ENCODE results near the gene CEP164. TPM values are rescaled to one million over a fixed set of nuclear protein-coding genes. Genes with fewer than 3 reads are reported as not detected.

Gene CEP164
- total RNA-seq, 1 donor from 2014 or later, result 5.9 TPM

DNA sequence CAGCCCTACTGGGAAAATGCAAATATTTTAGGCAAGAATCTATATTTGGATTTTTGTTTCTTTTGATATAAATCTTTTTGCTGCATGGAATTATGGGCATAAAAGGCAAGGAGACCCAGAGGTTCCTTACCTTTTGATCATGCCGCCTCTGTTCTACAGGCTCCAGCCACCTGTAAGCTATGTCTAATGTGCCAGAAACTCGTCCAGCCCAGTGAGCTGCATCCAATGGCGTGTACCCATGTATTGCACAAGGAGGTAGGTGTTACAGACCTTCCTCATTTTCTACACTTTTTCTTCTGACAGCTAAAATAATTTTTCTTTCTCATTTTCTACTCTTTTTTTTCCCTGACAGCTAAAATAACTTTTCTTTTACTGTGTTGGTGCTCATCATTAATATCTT is 44.7 kb upstream of the CEP164 start:
- H3K36me3 ChIP-seq, result peaks cover 84% of the 10 kb centered on the region
- intact Hi-C loops (cut with micrococcal nuclease), result no loop called here
- DNase-seq, result no peak

DNA sequence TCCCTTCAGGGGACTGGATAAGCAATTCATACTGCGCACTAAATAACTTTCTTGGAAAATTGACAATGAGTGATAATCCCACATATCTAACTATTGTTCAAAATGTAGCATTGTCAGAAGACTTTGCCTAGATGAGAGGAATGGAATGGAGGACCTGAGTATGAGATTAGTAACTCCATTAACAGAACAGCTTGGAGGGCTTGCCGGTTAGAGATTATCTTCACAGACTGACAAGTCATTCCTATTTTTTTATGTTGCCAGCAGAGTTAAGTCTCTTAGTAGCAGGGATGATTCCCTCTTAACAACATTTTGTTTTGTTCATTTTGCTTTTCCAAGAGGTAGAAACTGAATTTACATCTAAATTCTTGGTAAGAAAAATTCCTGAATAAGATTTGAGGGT is 43.6 kb upstream of the CEP164 start:
- TF ChIP-seq, protein P1, sequence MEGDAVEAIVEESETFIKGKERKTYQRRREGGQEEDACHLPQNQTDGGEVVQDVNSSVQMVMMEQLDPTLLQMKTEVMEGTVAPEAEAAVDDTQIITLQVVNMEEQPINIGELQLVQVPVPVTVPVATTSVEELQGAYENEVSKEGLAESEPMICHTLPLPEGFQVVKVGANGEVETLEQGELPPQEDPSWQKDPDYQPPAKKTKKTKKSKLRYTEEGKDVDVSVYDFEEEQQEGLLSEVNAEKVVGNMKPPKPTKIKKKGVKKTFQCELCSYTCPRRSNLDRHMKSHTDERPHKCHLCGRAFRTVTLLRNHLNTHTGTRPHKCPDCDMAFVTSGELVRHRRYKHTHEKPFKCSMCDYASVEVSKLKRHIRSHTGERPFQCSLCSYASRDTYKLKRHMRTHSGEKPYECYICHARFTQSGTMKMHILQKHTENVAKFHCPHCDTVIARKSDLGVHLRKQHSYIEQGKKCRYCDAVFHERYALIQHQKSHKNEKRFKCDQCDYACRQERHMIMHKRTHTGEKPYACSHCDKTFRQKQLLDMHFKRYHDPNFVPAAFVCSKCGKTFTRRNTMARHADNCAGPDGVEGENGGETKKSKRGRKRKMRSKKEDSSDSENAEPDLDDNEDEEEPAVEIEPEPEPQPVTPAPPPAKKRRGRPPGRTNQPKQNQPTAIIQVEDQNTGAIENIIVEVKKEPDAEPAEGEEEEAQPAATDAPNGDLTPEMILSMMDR (IDR thresholded peaks at IDR 0.05; ENCODE audit: borderline replicate concordance), result no peak
- H3K4me1 ChIP-seq, result no peaks in the 10 kb centered on the region
- intact Hi-C loops (cut with micrococcal nuclease), result no loop called here
- H3K27me3 ChIP-seq (ENCODE audit: low read depth), result no peaks in the 10 kb centered on the region
- no peak overlapping the region for H3K4me3 ChIP-seq
- peaks cover 95% of the 10 kb centered on the region for H3K36me3 ChIP-seq
- no peaks in the 10 kb centered on the region for H3K9me3 ChIP-seq (replicated peaks)
- no peak for DNase-seq
- no peak overlapping the region for H3K27ac ChIP-seq (replicated peaks)

More for the DNA sequence above, 44.7 kb upstream of the CEP164 start:
- no peaks in the 10 kb centered on the region for H3K27me3 ChIP-seq (ENCODE audit: low read depth)
- no peak overlapping the region for H3K27ac ChIP-seq (replicated peaks)
- H3K4me3 ChIP-seq, result no peak overlapping the region
- TF ChIP-seq, protein P1 (IDR thresholded peaks at IDR 0.05; ENCODE audit: borderline replicate concordance), result no peak
- no peaks in the 10 kb centered on the region for H3K9me3 ChIP-seq (replicated peaks)
- H3K4me1 ChIP-seq, result no peaks in the 10 kb centered on the region

DNA sequence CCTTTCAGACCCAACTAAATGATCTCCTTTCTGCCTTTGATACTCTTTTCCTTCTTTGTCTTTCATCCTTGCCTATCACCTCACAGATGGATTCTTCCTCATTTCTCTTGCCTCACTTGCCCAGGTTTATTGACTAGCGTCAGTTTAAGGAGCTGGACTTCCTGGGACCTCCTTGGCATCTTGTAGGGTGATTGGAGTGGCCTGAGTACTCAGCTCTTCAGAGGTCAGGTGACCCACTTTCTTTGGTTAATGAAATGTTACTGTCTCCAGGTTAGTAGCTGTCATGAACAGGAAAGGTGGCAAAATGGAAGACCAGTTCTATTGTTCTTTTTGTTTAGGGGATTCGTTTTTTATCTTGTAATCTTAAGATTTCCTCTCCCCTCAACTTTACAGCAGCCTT is 41.1 kb upstream of the CEP164 start:
- intact Hi-C loops (cut with micrococcal nuclease), result no loop called here
- TF ChIP-seq, protein P1 (IDR thresholded peaks at IDR 0.05; ENCODE audit: borderline replicate concordance), result no peak
- Histone ChIP-seq H3K27me3 (ENCODE audit: low read depth) (no peaks in the 10 kb centered on the region), H3K36me3 (peaks cover 99% of the 10 kb centered on the region), H3K9me3 (replicated peaks) (no peaks in the 10 kb centered on the region), H3K27ac (replicated peaks) (no peak overlapping the region), H3K4me3 (no peak overlapping the region), H3K4me1 (no peaks in the 10 kb centered on the region)
- DNase-seq, result no peak

DNA sequence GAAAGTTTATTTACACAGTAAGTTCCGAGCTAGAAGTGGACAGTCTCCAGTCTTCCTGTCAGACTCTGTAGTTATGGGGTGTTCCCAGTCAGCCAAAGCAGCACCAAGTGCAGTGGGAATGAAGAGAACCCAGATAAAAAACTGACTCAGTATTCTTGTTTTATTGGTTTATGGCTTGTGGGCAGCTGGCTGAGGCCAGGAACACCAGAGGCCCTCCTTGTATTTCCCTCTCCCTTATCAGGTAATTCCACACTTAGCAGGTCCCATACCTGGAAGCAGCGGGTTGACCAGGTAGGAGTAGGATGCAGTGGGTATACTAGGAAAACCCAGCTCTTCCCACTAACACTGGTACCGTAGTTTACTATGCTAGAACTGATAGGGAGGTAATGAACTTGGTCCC is 40.0 kb upstream of the CEP164 start:
- Histone ChIP-seq H3K36me3 (peaks cover 97% of the 10 kb centered on the region), H3K4me1 (no peaks in the 10 kb centered on the region), H3K27me3 (ENCODE audit: low read depth) (no peaks in the 10 kb centered on the region), H3K27ac (replicated peaks) (no peak overlapping the region), H3K9me3 (replicated peaks) (no peaks in the 10 kb centered on the region), H3K4me3 (no peak overlapping the region)
- DNase-seq, result no peak
- intact Hi-C loops (cut with micrococcal nuclease), result no loop called here
- TF ChIP-seq, protein P1 (IDR thresholded peaks at IDR 0.05; ENCODE audit: borderline replicate concordance), result no peak

DNA sequence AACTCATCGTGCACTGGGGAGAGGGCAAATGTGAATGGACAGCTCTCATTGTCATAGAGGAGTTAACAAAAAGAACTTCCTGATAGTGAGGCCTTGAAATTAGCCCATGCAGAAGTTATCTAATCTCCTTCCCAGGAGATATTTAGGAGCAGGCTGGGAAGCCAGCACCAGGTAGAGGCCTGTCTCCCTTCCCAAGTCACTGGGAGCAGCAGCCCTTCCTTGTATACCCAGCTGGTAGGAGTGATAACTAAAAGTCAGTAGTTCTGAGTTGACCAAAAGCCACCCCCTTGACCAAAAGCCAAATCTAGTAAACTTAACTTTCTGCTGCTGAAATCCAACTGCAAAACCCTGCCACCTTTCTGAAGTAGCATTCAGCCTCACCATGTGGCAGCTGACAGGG is 37.9 kb upstream of the CEP164 start:
- Histone ChIP-seq H3K27me3 (ENCODE audit: low read depth) (no peaks in the 10 kb centered on the region), H3K9me3 (replicated peaks) (no peaks in the 10 kb centered on the region), H3K4me3 (no peak overlapping the region), H3K4me1 (no peaks in the 10 kb centered on the region), H3K27ac (replicated peaks) (no peak overlapping the region), H3K36me3 (peaks cover 94% of the 10 kb centered on the region)
- intact Hi-C loops (cut with micrococcal nuclease), result no loop called here
- TF ChIP-seq, protein P1 (IDR thresholded peaks at IDR 0.05; ENCODE audit: borderline replicate concordance), result no peak
- no peak for DNase-seq

All from left ventricle myocardium inferior (tissue), 1 donor.